A549 (cell line): ENCODE measurements around the gene MTMR6.

ENCODE experiments used
- CHD2 ChIP-seq: fragments of 150-350 bp; IDR thresholded peaks from 2 replicates; pipeline ENCODE4 v1.6.1; 2014; ENCODE audit warnings: low read length; ENCODE audit not compliant: partially characterized antibody
- HOXA7 ChIP-seq: fragments of 250-450 bp; sonication (Bioruptor Pico); IDR thresholded peaks from 2 replicates; pipeline ENCODE4 v1.5.0; 2020; ENCODE audit warnings: mild to moderate bottlenecking, moderate library complexity
- NR3C1 ChIP-seq: fragments of >200 bp; sonication (Bioruptor Twin); formaldehyde crosslinking; IDR thresholded peaks from 3 replicates; pipeline ENCODE4 v1.6.1; 2017
- RCOR1 ChIP-seq: fragments of 150-350 bp; IDR thresholded peaks from 2 replicates; pipeline ENCODE4 v1.6.1; 2014; ENCODE audit warnings: antibody characterized with exemption, low read length, low read depth
- REST ChIP-seq: fragments of 200-600 bp; sonication (generic); IDR thresholded peaks from 2 replicates; pipeline ENCODE4 v1.6.1; 2016; ENCODE audit warnings: antibody characterized with exemption, mild to moderate bottlenecking, moderate library complexity
- SMC3 ChIP-seq: fragments of >200 bp; sonication (Bioruptor Twin); formaldehyde crosslinking; IDR thresholded peaks from 3 replicates; pipeline ENCODE4 v1.6.1; 2018; ENCODE audit warnings: inconsistent platforms
- TFCP2L1 ChIP-seq: fragments of 250-450 bp; sonication (Bioruptor Pico); IDR thresholded peaks from 2 replicates; pipeline ENCODE4 v1.5.0; 2021; ENCODE audit warnings: mild to moderate bottlenecking
- TF ChIP-seq, protein P1 (sequence below): fragments of >200 bp; sonication (Bioruptor Twin); formaldehyde crosslinking; IDR thresholded peaks from 3 replicates; pipeline ENCODE4 v1.5.1; 2016

DNA sequence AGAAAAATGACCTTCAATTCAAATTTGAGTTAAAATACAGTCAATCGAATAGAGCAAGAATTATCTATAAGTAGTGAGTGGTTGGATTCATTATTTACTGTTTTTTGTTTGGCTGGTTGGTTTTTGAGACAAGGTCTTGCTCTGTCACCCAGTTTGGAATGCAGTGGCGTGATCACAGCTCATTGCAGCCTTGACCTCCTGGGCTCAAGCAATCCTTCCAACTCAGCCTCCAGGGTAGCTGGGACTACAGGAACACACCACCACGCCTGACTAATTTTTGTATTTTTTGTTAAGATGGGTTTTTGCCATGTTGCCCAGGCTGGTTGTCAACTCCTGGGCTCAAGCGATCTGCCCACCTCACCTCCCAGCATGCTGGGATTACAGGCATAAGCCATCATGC is 25.0 kb downstream of the MTMR6 start:
- TF ChIP-seq, protein P1, sequence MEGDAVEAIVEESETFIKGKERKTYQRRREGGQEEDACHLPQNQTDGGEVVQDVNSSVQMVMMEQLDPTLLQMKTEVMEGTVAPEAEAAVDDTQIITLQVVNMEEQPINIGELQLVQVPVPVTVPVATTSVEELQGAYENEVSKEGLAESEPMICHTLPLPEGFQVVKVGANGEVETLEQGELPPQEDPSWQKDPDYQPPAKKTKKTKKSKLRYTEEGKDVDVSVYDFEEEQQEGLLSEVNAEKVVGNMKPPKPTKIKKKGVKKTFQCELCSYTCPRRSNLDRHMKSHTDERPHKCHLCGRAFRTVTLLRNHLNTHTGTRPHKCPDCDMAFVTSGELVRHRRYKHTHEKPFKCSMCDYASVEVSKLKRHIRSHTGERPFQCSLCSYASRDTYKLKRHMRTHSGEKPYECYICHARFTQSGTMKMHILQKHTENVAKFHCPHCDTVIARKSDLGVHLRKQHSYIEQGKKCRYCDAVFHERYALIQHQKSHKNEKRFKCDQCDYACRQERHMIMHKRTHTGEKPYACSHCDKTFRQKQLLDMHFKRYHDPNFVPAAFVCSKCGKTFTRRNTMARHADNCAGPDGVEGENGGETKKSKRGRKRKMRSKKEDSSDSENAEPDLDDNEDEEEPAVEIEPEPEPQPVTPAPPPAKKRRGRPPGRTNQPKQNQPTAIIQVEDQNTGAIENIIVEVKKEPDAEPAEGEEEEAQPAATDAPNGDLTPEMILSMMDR: no peak
- TF ChIP-seq REST: no peak
- TF ChIP-seq HOXA7: no peak
- no peak for TF ChIP-seq SMC3
- TF ChIP-seq TFCP2L1 (CRISPR knock-in tag): no peak
- TF ChIP-seq CHD2: no peak
- TF ChIP-seq NR3C1: no peak
- TF ChIP-seq RCOR1: no peak
